ENCODE results near the gene MAPK4.

Gene MAPK4

DNA sequence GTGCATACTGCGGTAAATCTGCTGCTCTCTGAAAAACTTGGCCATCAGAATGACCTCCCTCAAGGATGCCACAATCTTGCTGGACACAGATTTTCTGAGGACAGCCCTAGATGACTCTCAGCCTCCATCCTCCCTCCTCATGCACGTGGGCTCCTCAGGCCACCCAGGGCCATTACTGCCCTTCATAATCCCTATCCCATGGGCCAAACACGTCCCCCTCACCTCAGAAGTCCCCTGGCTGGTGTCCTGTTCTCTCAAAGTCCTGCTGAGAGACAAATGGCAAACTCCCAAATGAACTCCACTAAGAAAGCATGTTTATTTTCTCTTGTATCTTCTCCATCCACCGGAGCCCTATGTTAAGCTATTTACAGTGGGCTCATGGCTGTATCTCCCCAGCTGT lies 134.3 kb downstream of the MAPK4 start:
- DNase-seq (ENCODE audit: extremely low read depth, low read depth), result no peak
- TF ChIP-seq CTCF (IDR thresholded peaks at IDR 0.05; ENCODE audit: low read depth, low read length, missing control alignments), result no peak
- no peak overlapping the region for H3K4me3 ChIP-seq (replicated peaks; ENCODE audit: low read depth, low read length)

DNA sequence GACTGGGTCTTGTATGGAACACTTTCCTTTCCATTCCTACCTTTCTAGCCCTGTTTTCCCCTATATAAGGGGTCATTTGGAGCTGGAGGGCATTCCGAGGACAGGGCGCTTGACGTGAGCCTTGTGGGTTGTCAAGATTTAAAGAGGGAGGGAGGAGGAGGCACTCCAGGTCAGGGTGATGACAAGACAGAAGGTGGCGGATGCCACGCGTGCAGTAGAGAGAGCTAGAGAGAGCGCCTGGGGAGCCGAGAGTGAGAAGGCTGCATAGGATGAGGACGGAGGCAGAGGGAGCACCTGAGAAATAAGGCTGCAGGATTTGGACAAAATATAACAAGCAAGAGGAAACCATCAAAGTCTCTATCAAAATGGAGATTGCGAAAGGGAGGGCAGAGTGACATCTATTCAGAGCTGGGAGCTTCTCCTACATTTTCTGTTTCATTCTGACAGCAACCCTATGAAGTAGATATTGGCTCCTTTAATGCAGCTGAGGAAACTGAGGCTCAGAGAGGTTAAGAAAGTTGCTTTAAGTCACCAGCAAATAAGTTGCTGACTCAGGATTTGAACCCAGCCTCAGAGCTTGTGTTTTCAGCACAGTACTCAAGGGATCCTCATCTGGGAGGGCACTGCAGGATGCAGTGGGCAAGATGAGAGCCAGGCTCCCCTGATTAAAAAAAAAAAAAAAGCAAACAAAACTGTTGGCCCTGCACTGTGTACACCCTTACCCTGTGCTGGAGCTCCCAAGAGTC lies 135.7 kb downstream of the MAPK4 start:
- TF ChIP-seq CTCF (IDR thresholded peaks at IDR 0.05; ENCODE audit: low read depth, low read length, missing control alignments), result no peak
- H3K4me3 ChIP-seq (replicated peaks; ENCODE audit: low read depth, low read length), result no peak overlapping the region
- no peak for DNase-seq (ENCODE audit: extremely low read depth, low read depth)

GRCh38 chr18:50696436-50696835 lies 136.5 kb downstream of the MAPK4 start:
- DNase-seq (ENCODE audit: extremely low read depth, low read depth), result no peak
- TF ChIP-seq CTCF (IDR thresholded peaks at IDR 0.05; ENCODE audit: low read depth, low read length, missing control alignments), result no peak
- no peak overlapping the region for H3K4me3 ChIP-seq (replicated peaks; ENCODE audit: low read depth, low read length)

GRCh38 chr18:50696929-50697328 lies 137.0 kb downstream of the MAPK4 start:
- no peak for DNase-seq (ENCODE audit: extremely low read depth, low read depth)
- TF ChIP-seq CTCF (IDR thresholded peaks at IDR 0.05; ENCODE audit: low read depth, low read length, missing control alignments), result no peak
- H3K4me3 ChIP-seq (replicated peaks; ENCODE audit: low read depth, low read length), result no peak overlapping the region

DNA sequence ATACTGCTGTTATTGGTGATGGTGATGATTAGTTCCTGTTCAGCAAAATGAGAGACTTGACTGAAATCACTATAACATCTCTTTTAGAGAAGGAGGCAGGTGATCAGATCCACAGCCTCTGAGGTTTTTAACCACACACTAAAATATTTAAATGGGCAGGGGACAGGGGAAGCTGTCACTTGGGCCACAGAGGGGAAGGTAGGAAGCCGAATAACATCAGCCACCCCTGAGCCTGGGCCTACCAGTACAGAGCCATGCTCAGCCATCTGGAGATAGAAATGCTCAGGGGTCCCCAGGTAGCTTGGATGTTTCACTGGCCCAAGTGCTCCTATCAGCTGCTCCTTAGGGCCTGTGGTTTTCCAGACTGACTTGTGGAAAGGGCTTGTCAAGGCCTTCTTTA lies 137.6 kb downstream of the MAPK4 start:
- no peak for TF ChIP-seq CTCF (IDR thresholded peaks at IDR 0.05; ENCODE audit: low read depth, low read length, missing control alignments)
- H3K4me3 ChIP-seq (replicated peaks; ENCODE audit: low read depth, low read length), result no peak overlapping the region

GRCh38 chr18:50700245-50701165 lies 140.6 kb downstream of the MAPK4 start:
- no peak overlapping the region for H3K4me3 ChIP-seq (replicated peaks; ENCODE audit: low read depth, low read length)
- no peak for TF ChIP-seq CTCF (IDR thresholded peaks at IDR 0.05; ENCODE audit: low read depth, low read length, missing control alignments)
- no peak for DNase-seq (ENCODE audit: extremely low read depth, low read depth)

More for the DNA sequence above, 137.6 kb downstream of the MAPK4 start:
- no peak for DNase-seq (ENCODE audit: extremely low read depth, low read depth)

Data from HFF-Myc (cell line).